HEK293 (cell line): Measurements from ENCODE around the gene GCAT.
A peak's percentile ranks its signal among the peaks of the same experiment; 100 is the strongest.

Experiments
- CTCF ChIA-PET: fragments of 350-600 bp; formaldehyde crosslinking; extraction: SDS; loops from one replicate; lab custom pipeline; 2021; ENCODE audit warnings: antibody characterized with exemption; lab: Yijun Ruan, JAX
- POLR2A ChIA-PET: fragments of 300-600 bp; formaldehyde crosslinking; extraction: SDS; loops from one replicate; lab custom pipeline; 2020; ENCODE audit warnings: antibody characterized with exemption, inconsistent platforms; lab: Yijun Ruan, JAX
- H3K27ac ChIP-seq: fragments of 200-500 bp; sonication (Bioruptor generic); 2 replicates; pipeline ENCODE4 v1.5.1; 2014; ENCODE audit warnings: low read depth, low read length, control low read depth, inconsistent platforms; ENCODE audit errors: extremely low read depth
- H3K36me3 ChIP-seq, 2 experiments: fragments of 200-500 bp in 1 of 2; sonication (Bioruptor generic) in 1 of 2; 1 replicate in 1 of 2; 2 replicates in 1 of 2; pipeline ENCODE4 v1.5.1; 2014 to 2017; ENCODE audit warnings: inconsistent platforms in 2 of 2, low read length in 2 of 2; ENCODE audit not compliant: control insufficient read depth in 2 of 2, insufficient read depth in 1 of 2
- H3K4me1 ChIP-seq: fragments of 200-500 bp; sonication (Bioruptor generic); 2 replicates; pipeline ENCODE4 v1.5.1; 2014; ENCODE audit warnings: mild to moderate bottlenecking, low read length, inconsistent platforms; ENCODE audit not compliant: control insufficient read depth, insufficient read depth
- H3K4me3 ChIP-seq: 2 replicates; pipeline ENCODE4 v1.5.1; 2011; ENCODE audit warnings: low read depth, mild to moderate bottlenecking, control low read depth, low read length, moderate library complexity
- H3K9me3 ChIP-seq: fragments of 200-500 bp; sonication (Bioruptor generic); 2 replicates; pipeline ENCODE4 v1.5.1; 2014; ENCODE audit warnings: low read depth, low read length, inconsistent platforms; ENCODE audit not compliant: control insufficient read depth, insufficient read depth
- KLF1 ChIP-seq: fragments of 450-650 bp; formaldehyde crosslinking; IDR thresholded peaks from 2 replicates; pipeline ENCODE4 v1.5.1; 2016; ENCODE audit warnings: missing biosample characterization, missing genetic modification characterization
- KLF8 ChIP-seq: fragments of 450-650 bp; formaldehyde crosslinking; IDR thresholded peaks from 2 replicates; pipeline ENCODE4 v1.5.1; 2016; ENCODE audit warnings: missing biosample characterization, missing genetic modification characterization
- KLF9 ChIP-seq: fragments of 450-650 bp; formaldehyde crosslinking; IDR thresholded peaks from 2 replicates; pipeline ENCODE4 v1.5.1; 2016; ENCODE audit warnings: missing biosample characterization, missing genetic modification characterization, low read depth
- PRDM10 ChIP-seq: fragments of 450-650 bp; formaldehyde crosslinking; IDR thresholded peaks from 2 replicates; pipeline ENCODE4 v1.5.1; 2016; ENCODE audit warnings: missing biosample characterization, missing genetic modification characterization
- SCRT2 ChIP-seq: fragments of 450-650 bp; formaldehyde crosslinking; IDR thresholded peaks from 2 replicates; pipeline ENCODE4 v1.5.1; 2016; ENCODE audit warnings: missing biosample characterization, missing genetic modification characterization
- TSHZ1 ChIP-seq: fragments of 450-650 bp; formaldehyde crosslinking; IDR thresholded peaks from 2 replicates; pipeline ENCODE4 v1.5.1; 2016; ENCODE audit warnings: missing biosample characterization, missing genetic modification characterization, borderline replicate concordance
- ZBTB17 ChIP-seq: fragments of 450-650 bp; formaldehyde crosslinking; IDR thresholded peaks from 2 replicates; pipeline ENCODE4 v1.5.1; 2016; ENCODE audit warnings: missing biosample characterization, missing genetic modification characterization
- ZBTB48 ChIP-seq: fragments of 450-650 bp; formaldehyde crosslinking; IDR thresholded peaks from 2 replicates; pipeline ENCODE4 v1.5.1; 2016; ENCODE audit warnings: missing biosample characterization, missing genetic modification characterization
- ZBTB8A ChIP-seq: fragments of 450-650 bp; formaldehyde crosslinking; IDR thresholded peaks from 2 replicates; pipeline ENCODE4 v1.5.1; 2016; ENCODE audit warnings: missing biosample characterization, missing genetic modification characterization
- ZNF184 ChIP-seq: fragments of 450-650 bp; IDR thresholded peaks from 2 replicates; pipeline ENCODE4 v1.5.1; 2018; ENCODE audit warnings: missing biosample characterization, mild to moderate bottlenecking, missing genetic modification characterization
- ZNF302 ChIP-seq: fragments of 450-650 bp; formaldehyde crosslinking; IDR thresholded peaks from 2 replicates; pipeline ENCODE4 v1.5.1; 2016; ENCODE audit warnings: missing biosample characterization, missing genetic modification characterization, low read depth
- ZNF366 ChIP-seq: fragments of 450-650 bp; formaldehyde crosslinking; conservative IDR thresholded peaks from 2 replicates; pipeline ENCODE4 v1.5.1; 2016; ENCODE audit warnings: missing biosample characterization, missing genetic modification characterization
- ZNF530 ChIP-seq: fragments of 450-650 bp; formaldehyde crosslinking; IDR thresholded peaks from 2 replicates; pipeline ENCODE4 v1.5.1; 2016; ENCODE audit warnings: low read depth, missing biosample characterization, missing genetic modification characterization
- ZNF660 ChIP-seq: fragments of 450-650 bp; IDR thresholded peaks from 2 replicates; pipeline ENCODE4 v1.5.1; 2018; ENCODE audit warnings: missing biosample characterization, mild to moderate bottlenecking, missing genetic modification characterization
- ZNF692 ChIP-seq: fragments of 450-650 bp; formaldehyde crosslinking; IDR thresholded peaks from 2 replicates; pipeline ENCODE4 v1.5.1; 2016; ENCODE audit warnings: missing biosample characterization, missing genetic modification characterization
- ZNF747 ChIP-seq: fragments of 450-650 bp; formaldehyde crosslinking; IDR thresholded peaks from 2 replicates; pipeline ENCODE4 v1.5.1; 2016; ENCODE audit warnings: missing biosample characterization, missing genetic modification characterization
- ZSCAN23 ChIP-seq: fragments of 450-650 bp; formaldehyde crosslinking; IDR thresholded peaks from 2 replicates; pipeline ENCODE4 v1.5.1; 2016; ENCODE audit warnings: missing biosample characterization, missing genetic modification characterization
- ZSCAN30 ChIP-seq: fragments of 450-650 bp; IDR thresholded peaks from 2 replicates; pipeline ENCODE4 v1.5.1; 2018; ENCODE audit warnings: missing biosample characterization, mild to moderate bottlenecking, missing genetic modification characterization, moderate library complexity
- ZXDB ChIP-seq: fragments of 450-650 bp; formaldehyde crosslinking; IDR thresholded peaks from 2 replicates; pipeline ENCODE4 v1.5.1; 2016; ENCODE audit warnings: missing biosample characterization, missing genetic modification characterization

The GCAT gene

GRCh38 chr22:37817705-37818408, 10.1 kb downstream of the GCAT start (continued):
- peak; percentile 42; the same call in 1 of the 2 replicates for TF ChIP-seq ZBTB48 (tag by site-specific recombination)
- peak; percentile 90 for TF ChIP-seq KLF9 (tag by site-specific recombination)
- 0 out of 2 replicates have a peak, but pooled peaks have one; percentile 40 for TF ChIP-seq KLF1 (tag by site-specific recombination)
- TF ChIP-seq ZBTB8A (tag by site-specific recombination) = no peak
- 0 out of 2 replicates have a peak, but pooled peaks have one; percentile 53 for TF ChIP-seq ZNF660 (tag by site-specific recombination)
- 0 out of 2 replicates have a peak, but pooled peaks have one; percentile 52 for TF ChIP-seq ZNF692 (tag by site-specific recombination)
- TF ChIP-seq ZSCAN30 = peak; percentile 96
- peak; percentile 60; the same call in 1 of the 2 replicates for TF ChIP-seq KLF8 (tag by site-specific recombination)
- TF ChIP-seq PRDM10 (tag by site-specific recombination) = peak; percentile 18; the same call in 1 of the 2 replicates
- TF ChIP-seq ZXDB (tag by site-specific recombination) = peak; percentile 41; the same call in 1 of the 2 replicates

- Histone ChIP-seq H3K4me3 (no peak overlapping the region), H3K36me3 (peaks cover 0 to 15% of the 10 kb centered on the region in 2 experiments; a peak in 2 of 3 replicates)
- CTCF ChIA-PET = interaction anchor here (0.6 to 8.1 kb wide), 32 partner anchors 8 to 1307 kb away, joined by 3 to 208 read pairs (median 5); partner anchors contain the start of genes ANKRD54, GCAT, MICALL1 and PICK1
- no peak for TF ChIP-seq ZNF184 (tag by site-specific recombination)
- no peak for TF ChIP-seq ZNF747 (tag by site-specific recombination)
- no peak for TF ChIP-seq ZBTB17 (tag by site-specific recombination)
- no peak for TF ChIP-seq ZNF366 (tag by site-specific recombination)
- TF ChIP-seq ZNF302 (tag by site-specific recombination) = no peak
- TF ChIP-seq SCRT2 (tag by site-specific recombination) = no peak
- TF ChIP-seq TSHZ1 (tag by site-specific recombination) = no peak
- TF ChIP-seq ZNF530 (tag by site-specific recombination) = no peak
- TF ChIP-seq ZSCAN23 (tag by site-specific recombination) = no peak
- TF ChIP-seq, all 188 proteins: peak for 0
- no peak overlapping the region for H3K27ac ChIP-seq
- peaks cover 3% of the 10 kb centered on the region; the same call in 1 of the 2 replicates for H3K4me1 ChIP-seq
- POLR2A ChIA-PET = interaction anchor here (0.6 to 2.1 kb wide), 11 partner anchors 9 to 100 kb away, joined by 3 to 28 read pairs (median 10); partner anchors contain the start of genes ANKRD54 and GCAT
- H3K9me3 ChIP-seq = no peaks in the 10 kb centered on the region
Measured at GRCh38 chr22:37818409-37819104, 10.8 kb downstream of the GCAT start.
